Measurements from ENCODE around the gene ADGRD1. TPM values are rescaled to one million over a fixed set of nuclear protein-coding genes. Genes with fewer than 3 reads are reported as not detected.

Gene ADGRD1
- polyA plus RNA-seq, 3 donors: 4.7 to 17.9 (median 4.9) TPM

- no peak overlapping the region for H2AFZ ChIP-seq (ENCODE audit: insufficient read depth, low read depth, low read length, poor library complexity, severe bottlenecking)
- intact Hi-C loops (cut with micrococcal nuclease): no loop called here
- H3K36me3 ChIP-seq (replicated peaks in 1 of 2; ENCODE audit: control insufficient read depth in 1 of 2, insufficient read depth in 2 of 2, low read length in 2 of 2): no peaks in the 10 kb centered on the region
- H3K27ac ChIP-seq (ENCODE audit: low read depth in 1 of 2, low read length in 2 of 2): no peak overlapping the region
- H3K9ac ChIP-seq (ENCODE audit: insufficient read depth, low read length, poor library complexity, severe bottlenecking): no peak overlapping the region
- Mint-ChIP-seq H3K4me3 (no peak overlapping the region), H3K27ac (peak overlapping the region in 1 of 7 donors; percentile 12), H3K4me1 (peaks cover 4% of the 10 kb centered on the region), H3K27me3 (ENCODE audit: low read depth in 3 of 3) (peaks cover 3 to 16% (median 7%) of the 10 kb centered on the region in 3 donors), H3K36me3 (no peaks in the 10 kb centered on the region), H3K9me3 (peaks cover 0 to 6% (median 3%) of the 10 kb centered on the region in 7 donors)
- H3K4me2 ChIP-seq (replicated peaks; ENCODE audit: extremely low read depth, low read length, poor library complexity, severe bottlenecking): no peak overlapping the region
- H3K27me3 ChIP-seq (ENCODE audit: control insufficient read depth in 2 of 2, insufficient read depth in 2 of 2, low read length in 2 of 2): no peaks in the 10 kb centered on the region
- H3K4me1 ChIP-seq (ENCODE audit: control insufficient read depth in 1 of 2, insufficient read depth in 2 of 2, low read length in 2 of 2): no peaks in the 10 kb centered on the region
- WGBS (ENCODE audit: insufficient coverage): 89% methylated on average over 3 of the region's 4 CpGs
- H3K4me3 ChIP-seq (replicated peaks in 1 of 3; ENCODE audit: low read depth in 2 of 3, low read length in 3 of 3): no peak overlapping the region
- H3K79me2 ChIP-seq (ENCODE audit: insufficient read depth, low read length): no peaks in the 10 kb centered on the region
- no peaks in the 10 kb centered on the region for H4K20me1 ChIP-seq (ENCODE audit: insufficient read depth, low read length)
- DNase-seq: no peak
- no peak for TF ChIP-seq CTCF (IDR thresholded peaks at IDR 0.05)
- peaks cover 0 to 3% of the 10 kb centered on the region in 2 donors for H3K9me3 ChIP-seq (replicated peaks in 1 of 2; ENCODE audit: control insufficient read depth in 1 of 2, insufficient read depth in 1 of 2, low read length in 2 of 2)
These were observed 112.1 kb downstream of the ADGRD1 start for GRCh38 chr12:131065801-131066200.

GRCh38 chr12:131066207-131066885 lies 112.6 kb downstream of the ADGRD1 start:
- no peak overlapping the region for H3K4me3 ChIP-seq (replicated peaks in 1 of 3; ENCODE audit: low read depth in 2 of 3, low read length in 3 of 3)
- no peak overlapping the region for H3K9ac ChIP-seq (ENCODE audit: insufficient read depth, low read length, poor library complexity, severe bottlenecking)
- 90% methylated on average over 27 of the region's 27 CpGs for WGBS (ENCODE audit: insufficient coverage)
- Mint-ChIP-seq H3K27ac (no peak overlapping the region), H3K36me3 (no peaks in the 10 kb centered on the region), H3K4me3 (no peak overlapping the region), H3K27me3 (ENCODE audit: low read depth in 3 of 3) (peaks cover 3 to 18% (median 7%) of the 10 kb centered on the region in 3 donors), H3K4me1 (peaks cover 4% of the 10 kb centered on the region), H3K9me3 (peaks cover 0 to 10% (median 7%) of the 10 kb centered on the region in 7 donors)
- H3K36me3 ChIP-seq (replicated peaks in 1 of 2; ENCODE audit: control insufficient read depth in 1 of 2, insufficient read depth in 2 of 2, low read length in 2 of 2): no peaks in the 10 kb centered on the region
- H2AFZ ChIP-seq (ENCODE audit: insufficient read depth, low read depth, low read length, poor library complexity, severe bottlenecking): no peak overlapping the region
- no peak overlapping the region for H3K4me2 ChIP-seq (replicated peaks; ENCODE audit: extremely low read depth, low read length, poor library complexity, severe bottlenecking)
- no peak for TF ChIP-seq CTCF (IDR thresholded peaks at IDR 0.05)
- no peaks in the 10 kb centered on the region for H3K79me2 ChIP-seq (ENCODE audit: insufficient read depth, low read length)
- intact Hi-C loops (cut with micrococcal nuclease): no loop called here
- H3K27ac ChIP-seq (ENCODE audit: low read depth in 1 of 2, low read length in 2 of 2): no peak overlapping the region
- H3K4me1 ChIP-seq (ENCODE audit: control insufficient read depth in 1 of 2, insufficient read depth in 2 of 2, low read length in 2 of 2): no peaks in the 10 kb centered on the region
- H3K9me3 ChIP-seq (replicated peaks in 1 of 2; ENCODE audit: control insufficient read depth in 1 of 2, insufficient read depth in 1 of 2, low read length in 2 of 2): peaks cover 0 to 8% of the 10 kb centered on the region in 2 donors
- H4K20me1 ChIP-seq (ENCODE audit: insufficient read depth, low read length): no peaks in the 10 kb centered on the region
- no peak for DNase-seq
- H3K27me3 ChIP-seq (ENCODE audit: control insufficient read depth in 2 of 2, insufficient read depth in 2 of 2, low read length in 2 of 2): no peaks in the 10 kb centered on the region
